Measurements from ENCODE around the gene NDUFV3. TPM values are rescaled to one million over a fixed set of nuclear protein-coding genes. Genes with fewer than 3 reads are reported as not detected.

NDUFV3 gene
- polyA plus RNA-seq, 1 donor (not counting 4 experiments of a cell fraction or from before 2014, with no cell fraction given), result 28.9 TPM

- H3K9me1 ChIP-seq (ENCODE audit: control insufficient read depth, extremely low read depth, insufficient read depth, low read length), result no peaks in the 10 kb centered on the region
- H3K27me3 ChIP-seq (ENCODE audit: control insufficient read depth, extremely low read depth, insufficient read depth, low read length), result no peaks in the 10 kb centered on the region
- H3K9me3 ChIP-seq (ENCODE audit: control insufficient read depth, low read depth, low read length), result no peaks in the 10 kb centered on the region
- dilution Hi-C loops (cut with MboI; ENCODE audit: extremely low pct_ligation_motif_present, low sequenced_read_pairs), result no loop called here
- DNase-seq (ENCODE audit: low read depth, low spot score), result no peak
- peaks cover 6% of the 10 kb centered on the region for H4K20me1 ChIP-seq (ENCODE audit: control insufficient read depth, extremely low read depth, insufficient read depth, low read length)
- no peak overlapping the region for H2AFZ ChIP-seq (ENCODE audit: control insufficient read depth, low read length)
- no peak for FAIRE-seq
- H3K4me2 ChIP-seq (ENCODE audit: control insufficient read depth, extremely low read depth, insufficient read depth, low read depth, low read length), result no peak overlapping the region
- no peaks in the 10 kb centered on the region for H3K4me1 ChIP-seq (ENCODE audit: control insufficient read depth, extremely low read depth, insufficient read depth, low read length)
- H3K79me2 ChIP-seq (ENCODE audit: control insufficient read depth, insufficient read depth, low read length), result peaks cover 51% of the 10 kb centered on the region
- no peak overlapping the region for H3K4me3 ChIP-seq (ENCODE audit: control insufficient read depth in 2 of 3, extremely low read depth in 1 of 3, insufficient read depth in 2 of 3, low read depth in 1 of 3, low read length in 3 of 3)
- peaks cover 22 to 29% of the 10 kb centered on the region in 2 experiments for H3K36me3 ChIP-seq (ENCODE audit: control insufficient read depth in 2 of 2, extremely low read depth in 1 of 2, insufficient read depth in 2 of 2, low read length in 2 of 2)
- H3K9ac ChIP-seq (ENCODE audit: control insufficient read depth, extremely low read depth, insufficient read depth, low read length), result no peak overlapping the region
- H3K27ac ChIP-seq (ENCODE audit: control insufficient read depth, insufficient read depth, low read length), result no peak overlapping the region
- TF ChIP-seq CTCF (optimal IDR thresholded peaks at IDR 0.05 in 1 of 3, IDR thresholded peaks at IDR 0.05 in 1 of 3, conservative IDR thresholded peaks at IDR 0.05 in 1 of 3; ENCODE audit: extremely low read depth in 1 of 3, insufficient read depth in 2 of 3, low read length in 3 of 3) (no peak), EZH2 (IDR thresholded peaks at IDR 0.05; ENCODE audit: low read length) (no peak)
Observed at GRCh38 chr21:42900446-42900845, 7.3 kb downstream of the NDUFV3 start.

- Histone ChIP-seq H3K4me2 (ENCODE audit: control insufficient read depth, extremely low read depth, insufficient read depth, low read depth, low read length) (no peak overlapping the region), H3K79me2 (ENCODE audit: control insufficient read depth, insufficient read depth, low read length) (peaks cover 39% of the 10 kb centered on the region), H3K36me3 (ENCODE audit: control insufficient read depth in 2 of 2, extremely low read depth in 1 of 2, insufficient read depth in 2 of 2, low read length in 2 of 2) (peaks cover 23 to 39% of the 10 kb centered on the region in 2 experiments), H3K9me3 (ENCODE audit: control insufficient read depth, low read depth, low read length) (no peaks in the 10 kb centered on the region), H2AFZ (ENCODE audit: control insufficient read depth, low read length) (no peak overlapping the region), H3K4me3 (ENCODE audit: control insufficient read depth in 2 of 3, extremely low read depth in 1 of 3, insufficient read depth in 2 of 3, low read depth in 1 of 3, low read length in 3 of 3) (no peak overlapping the region), H3K9ac (ENCODE audit: control insufficient read depth, extremely low read depth, insufficient read depth, low read length) (no peak overlapping the region), H3K27ac (ENCODE audit: control insufficient read depth, insufficient read depth, low read length) (no peak overlapping the region), H3K4me1 (ENCODE audit: control insufficient read depth, extremely low read depth, insufficient read depth, low read length) (no peaks in the 10 kb centered on the region), H4K20me1 (ENCODE audit: control insufficient read depth, extremely low read depth, insufficient read depth, low read length) (peaks cover 3% of the 10 kb centered on the region), H3K9me1 (ENCODE audit: control insufficient read depth, extremely low read depth, insufficient read depth, low read length) (no peaks in the 10 kb centered on the region), H3K27me3 (ENCODE audit: control insufficient read depth, extremely low read depth, insufficient read depth, low read length) (no peaks in the 10 kb centered on the region)
- DNase-seq (ENCODE audit: low read depth, low spot score) (no peak), FAIRE-seq (no peak)
- dilution Hi-C loops (cut with MboI; ENCODE audit: extremely low pct_ligation_motif_present, low sequenced_read_pairs), result no loop called here
- TF ChIP-seq EZH2 (IDR thresholded peaks at IDR 0.05; ENCODE audit: low read length), result no peak
- no peak for TF ChIP-seq CTCF (optimal IDR thresholded peaks at IDR 0.05 in 1 of 3, IDR thresholded peaks at IDR 0.05 in 1 of 3, conservative IDR thresholded peaks at IDR 0.05 in 1 of 3; ENCODE audit: extremely low read depth in 1 of 3, insufficient read depth in 2 of 3, low read length in 3 of 3)
Observed at GRCh38 chr21:42903817-42904216, 10.7 kb downstream of the NDUFV3 start.
